Smooth muscle cell (in vitro differentiated cells): Measurements from ENCODE around the gene UVRAG. TPM values are rescaled to one million over a fixed set of nuclear protein-coding genes. Genes with fewer than 3 reads are reported as not detected.

Experiments used
- DNase-seq: peaks from one replicate; lab custom pipeline; 2025; ENCODE audit not compliant: unreplicated experiment; lab: John Stamatoyannopoulos, UW
- H2AFZ ChIP-seq: fragments of 200-600 bp; sonication (generic); 2 replicates; pipeline ENCODE4 v1.6.0; 2016; ENCODE audit warnings: antibody characterized with exemption, low read depth, mild to moderate bottlenecking
- H3F3A ChIP-seq: fragments of 200-600 bp; sonication (generic); 2 replicates; pipeline ENCODE4 v1.6.0; 2017; ENCODE audit warnings: antibody characterized with exemption, low read depth
- H3K27ac ChIP-seq: fragments of 200-600 bp; sonication (generic); 2 replicates; pipeline ENCODE4 v1.5.1; 2016; ENCODE audit warnings: low read depth, mild to moderate bottlenecking
- H3K27me3 ChIP-seq: fragments of 200-600 bp; sonication (generic); 2 replicates; pipeline ENCODE4 v1.6.1; 2016; ENCODE audit warnings: low read depth, mild to moderate bottlenecking
- H3K36me3 ChIP-seq: fragments of 200-600 bp; sonication (generic); 2 replicates; pipeline ENCODE4 v1.5.1; 2016; ENCODE audit warnings: low read depth
- H3K4me1 ChIP-seq: fragments of 200-600 bp; sonication (generic); 2 replicates; pipeline ENCODE4 v1.5.1; 2016; ENCODE audit warnings: low read depth
- H3K4me2 ChIP-seq: fragments of 200-600 bp; sonication (generic); 2 replicates; pipeline ENCODE4 v1.6.0; 2016; ENCODE audit warnings: mild to moderate bottlenecking
- H3K4me3 ChIP-seq: fragments of 200-600 bp; sonication (generic); 2 replicates; pipeline ENCODE4 v1.5.1; 2016; ENCODE audit warnings: mild to moderate bottlenecking
- H3K79me2 ChIP-seq: fragments of 200-600 bp; sonication (generic); 2 replicates; pipeline ENCODE4 v1.6.0; 2016; ENCODE audit warnings: low read depth, mild to moderate bottlenecking
- H3K9ac ChIP-seq: fragments of 200-600 bp; sonication (generic); 2 replicates; pipeline ENCODE4 v1.6.0; 2016; ENCODE audit warnings: low read depth
- H3K9me3 ChIP-seq: fragments of 200-600 bp; sonication (generic); replicated peaks from 2 replicates; pipeline ENCODE4 v1.5.1; 2016; ENCODE audit warnings: low read depth
- H4K20me1 ChIP-seq: fragments of 200-600 bp; sonication (generic); 2 replicates; pipeline ENCODE4 v1.6.0; 2016; ENCODE audit warnings: low read depth
- CTCF ChIP-seq: fragments of 200-600 bp; sonication (generic); IDR thresholded peaks from 2 replicates; pipeline ENCODE4 v1.5.1; 2017; ENCODE audit warnings: borderline replicate concordance, mild to moderate bottlenecking, antibody characterized with exemption; ENCODE audit not compliant: insufficient read depth, poor library complexity, severe bottlenecking
- WGBS: methylation state at CpG from one replicate; pipeline ENCODE4 v1.1.7; 2016; ENCODE audit warnings: low lambda C conversion rate; 5-methylcytosine and 5-hydroxymethylcytosine counted together
- polyA plus RNA-seq: library from polyadenylated mRNA; unstranded; fragments of >200 nt; fragmentation: Nextera tagmentation; extraction: Ambion mirVana; gene quantifications from 2 replicates; pipeline ENCODE4 v1.2.1, GENCODE V29; 2016
- total RNA-seq: library from RNA; depleted of rRNA; stranded (reverse); fragments of >200 nt; gene quantifications from 2 replicates; pipeline ENCODE4 v1.2.3, GENCODE V29; 2014

Gene UVRAG
- total and polyA plus RNA-seq, 2 experiments from 2014 or later = 12.9 to 20.2 TPM

DNA sequence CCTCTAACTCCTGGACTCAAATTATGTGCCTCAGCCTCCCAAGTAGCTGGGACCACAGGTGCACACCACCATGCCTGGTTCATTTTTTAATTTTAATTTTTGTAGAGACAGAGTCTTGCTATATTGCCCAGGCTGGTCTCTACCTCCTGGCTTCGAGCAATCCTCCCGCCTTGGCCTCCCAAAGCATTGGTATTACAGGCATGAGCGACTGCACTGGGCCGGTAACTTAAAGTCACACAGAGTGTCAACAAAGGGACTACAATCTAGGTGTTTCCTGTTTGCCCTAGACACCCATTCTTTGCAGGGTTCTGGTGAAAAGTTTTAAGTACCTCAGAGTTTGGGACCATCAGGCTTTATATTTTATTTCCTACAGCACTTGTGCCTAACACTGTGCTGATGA lies 8.4 kb downstream of the UVRAG start:
- H3K4me3 ChIP-seq = no peak overlapping the region
- H2AFZ ChIP-seq = no peak overlapping the region
- no peak for DNase-seq
- H3K79me2 ChIP-seq = peaks cover 56% of the 10 kb centered on the region
- no peak overlapping the region for H3K4me2 ChIP-seq
- no peaks in the 10 kb centered on the region for H3K36me3 ChIP-seq
- no peaks in the 10 kb centered on the region for H3F3A ChIP-seq
- no peak overlapping the region for H3K27ac ChIP-seq
- H3K27me3 ChIP-seq = no peaks in the 10 kb centered on the region
- WGBS = 99% methylated on average over 4 of the region's 4 CpGs
- H4K20me1 ChIP-seq = peaks cover 58% of the 10 kb centered on the region
- peaks cover 3% of the 10 kb centered on the region for H3K4me1 ChIP-seq
- H3K9ac ChIP-seq = no peak overlapping the region
- no peaks in the 10 kb centered on the region for H3K9me3 ChIP-seq
- no peak for TF ChIP-seq CTCF

GRCh38 chr11:75823946-75824345 lies 8.9 kb downstream of the UVRAG start:
- H3F3A ChIP-seq = no peaks in the 10 kb centered on the region
- no peak for DNase-seq
- peak overlapping the region; percentile 10 for H3K4me3 ChIP-seq
- no peaks in the 10 kb centered on the region for H3K9me3 ChIP-seq
- TF ChIP-seq CTCF = no peak
- no peaks in the 10 kb centered on the region for H3K27me3 ChIP-seq
- 82% methylated on average over 4 of the region's 4 CpGs for WGBS
- peaks cover 51% of the 10 kb centered on the region for H3K79me2 ChIP-seq
- H3K9ac ChIP-seq = no peak overlapping the region
- no peaks in the 10 kb centered on the region for H3K36me3 ChIP-seq
- H3K27ac ChIP-seq = no peak overlapping the region
- H4K20me1 ChIP-seq = peaks cover 58% of the 10 kb centered on the region
- H3K4me1 ChIP-seq = peaks cover 3% of the 10 kb centered on the region
- H2AFZ ChIP-seq = no peak overlapping the region
- no peak overlapping the region for H3K4me2 ChIP-seq

- peak overlapping the region; percentile 34 for H3K4me2 ChIP-seq
- no peak overlapping the region for H2AFZ ChIP-seq
- peak overlapping the region; percentile 30 for H3K27ac ChIP-seq
- no peaks in the 10 kb centered on the region for H3K27me3 ChIP-seq
- no peaks in the 10 kb centered on the region for H3K36me3 ChIP-seq
- H3K79me2 ChIP-seq = peaks cover 50% of the 10 kb centered on the region
- no peaks in the 10 kb centered on the region for H3F3A ChIP-seq
- no peak overlapping the region for H3K9ac ChIP-seq
- TF ChIP-seq CTCF = no peak
- H3K9me3 ChIP-seq = no peaks in the 10 kb centered on the region
- peaks cover 41% of the 10 kb centered on the region for H4K20me1 ChIP-seq
- 26% methylated on average over 4 of the region's 4 CpGs for WGBS
- no peak for DNase-seq
- H3K4me1 ChIP-seq = peaks cover 3% of the 10 kb centered on the region
- H3K4me3 ChIP-seq = no peak overlapping the region
These were observed 11.6 kb downstream of the UVRAG start for GRCh38 chr11:75826461-75827230.

DNA sequence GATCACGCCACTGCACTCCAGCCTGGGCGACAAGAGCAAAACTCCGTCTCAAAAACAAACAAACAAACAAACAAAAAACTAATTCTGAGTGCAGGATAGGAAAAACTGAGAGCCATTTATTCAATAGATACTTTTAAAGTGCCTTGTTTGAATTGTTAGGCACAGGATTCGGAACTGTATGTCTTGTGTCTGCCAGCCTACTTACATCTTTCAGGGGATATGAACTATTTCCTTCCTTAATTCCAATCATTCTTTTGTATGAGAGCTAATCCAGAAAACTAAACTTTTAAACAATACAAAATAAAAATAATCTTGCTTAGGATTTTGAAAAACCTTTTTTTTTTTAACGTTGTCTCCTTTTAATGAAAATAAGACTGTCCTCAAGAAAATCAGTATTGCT lies 12.6 kb downstream of the UVRAG start:
- no peak for DNase-seq
- Histone ChIP-seq H4K20me1 (peaks cover 48% of the 10 kb centered on the region), H3K9ac (no peak overlapping the region), H2AFZ (no peak overlapping the region), H3K4me3 (no peak overlapping the region), H3K27ac (no peak overlapping the region), H3K4me1 (peaks cover 3% of the 10 kb centered on the region), H3K27me3 (no peaks in the 10 kb centered on the region), H3K36me3 (no peaks in the 10 kb centered on the region), H3K79me2 (peaks cover 42% of the 10 kb centered on the region), H3K9me3 (no peaks in the 10 kb centered on the region), H3K4me2 (no peak overlapping the region), H3F3A (no peaks in the 10 kb centered on the region)
- TF ChIP-seq CTCF = no peak
- WGBS = 87% methylated on average over 5 of the region's 5 CpGs
